GM18511 (cell line): ENCODE measurements around the gene CDK14.

Source experiments
- ATAC-seq: cut with Tn5 transposase; IDR thresholded peaks from one replicate; pipeline ENCODE4 v1.9.1; 2021; ENCODE audit warnings: mild to moderate bottlenecking, moderate library complexity; ENCODE audit not compliant: unreplicated experiment

CDK14 gene

GRCh38 chr7:91128683-91129348 lies 532.7 kb downstream of the CDK14 start:
- no peak for ATAC-seq

- ATAC-seq: no peak
Observed at GRCh38 chr7:91135300-91135699, 539.2 kb downstream of the CDK14 start.

- no peak for ATAC-seq
Observed at GRCh38 chr7:91135703-91136430, 539.7 kb downstream of the CDK14 start.

GRCh38 chr7:91137153-91137787 lies 541.1 kb downstream of the CDK14 start:
- ATAC-seq: peak; percentile 61

- ATAC-seq: peak; percentile 12
Observed at GRCh38 chr7:91137788-91138368, 541.8 kb downstream of the CDK14 start.

GRCh38 chr7:91140286-91140685 lies 544.2 kb downstream of the CDK14 start:
- ATAC-seq: no peak

GRCh38 chr7:91140982-91141381 lies 544.9 kb downstream of the CDK14 start:
- ATAC-seq: peak; percentile 42

GRCh38 chr7:91142743-91143142 lies 546.6 kb downstream of the CDK14 start:
- ATAC-seq: no peak

- no peak for ATAC-seq
Observed at GRCh38 chr7:91149341-91150246, 553.5 kb downstream of the CDK14 start.

- no peak for ATAC-seq
Observed at GRCh38 chr7:91151916-91152315, 555.8 kb downstream of the CDK14 start.

GRCh38 chr7:91156316-91157185 lies 560.4 kb downstream of the CDK14 start:
- ATAC-seq: no peak

- no peak for ATAC-seq
Observed at GRCh38 chr7:91157579-91158320, 561.6 kb downstream of the CDK14 start.

- ATAC-seq: no peak
Observed at GRCh38 chr7:91162436-91162835, 566.3 kb downstream of the CDK14 start.

- no peak for ATAC-seq
Observed at GRCh38 chr7:91164506-91164905, 568.4 kb downstream of the CDK14 start.

- peak; percentile 91 for ATAC-seq
Observed at GRCh38 chr7:91165006-91165845, 569.1 kb downstream of the CDK14 start.

GRCh38 chr7:91165846-91166230 lies 569.7 kb downstream of the CDK14 start:
- peak; percentile 61 for ATAC-seq

GRCh38 chr7:91168871-91169829 lies 573.0 kb downstream of the CDK14 start:
- no peak for ATAC-seq
